BJ (cell line): Measurements from ENCODE around the gene ZC3H6. TPM values are rescaled to one million over a fixed set of nuclear protein-coding genes. Genes with fewer than 3 reads are reported as not detected.

Experiments used
- CTCF ChIA-PET: fragments of 350-600 bp; formaldehyde crosslinking; extraction: SDS; loops from one replicate; lab custom pipeline; 2021; ENCODE audit warnings: antibody characterized with exemption, inconsistent platforms; lab: Yijun Ruan, JAX
- POLR2A ChIA-PET: fragments of 300-600 bp; sonication (Branson Sonifier 250); formaldehyde crosslinking; extraction: SDS; loops from one replicate; lab custom pipeline; 2021; ENCODE audit warnings: antibody characterized with exemption; lab: Charles Lee
- DNase-seq: peaks from one replicate; pipeline ENCODE4 v3.0.0-alpha.2; 2011; ENCODE audit warnings: low read depth
- H3K27me3 ChIP-seq: 2 replicates; pipeline ENCODE4 v1.6.0; 2011; ENCODE audit warnings: low read length; ENCODE audit not compliant: control insufficient read depth, insufficient read depth
- H3K36me3 ChIP-seq: 2 replicates; pipeline ENCODE4 v1.5.1; 2011; ENCODE audit warnings: low read length; ENCODE audit not compliant: control insufficient read depth, insufficient read depth
- H3K4me3 ChIP-seq: 2 replicates; pipeline ENCODE4 v1.5.1; 2011; ENCODE audit warnings: low read depth, mild to moderate bottlenecking, control low read depth, low read length
- CTCF ChIP-seq: IDR thresholded peaks from 2 replicates; pipeline ENCODE4 v1.5.1; 2011; ENCODE audit warnings: low read depth, mild to moderate bottlenecking, control low read depth, inconsistent platforms, low read length, moderate library complexity; ENCODE audit not compliant: insufficient read depth
- polyA plus RNA-seq: library from polyadenylated mRNA; depleted of rRNA; stranded (reverse); fragments of >200 nt; gene quantifications from 2 replicates; pipeline ENCODE4 v1.2.3, GENCODE V29; 2011

Gene ZC3H6
- polyA plus RNA-seq, 1 experiment = 1.2 TPM

GRCh38 chr2:112312821-112313220 is 37.4 kb downstream of the ZC3H6 start:
- ChIA-PET POLR2A (no interaction called here), CTCF (interaction anchor here (1.2 kb wide), 1 partner anchor 53 kb away, joined by 5 read pairs; no protein-coding TSS in a partner anchor)
- no peak for DNase-seq
- no peak overlapping the region for H3K4me3 ChIP-seq
- no peaks in the 10 kb centered on the region for H3K36me3 ChIP-seq
- no peaks in the 10 kb centered on the region for H3K27me3 ChIP-seq
- TF ChIP-seq CTCF = no peak

- H3K27me3 ChIP-seq = no peaks in the 10 kb centered on the region
- TF ChIP-seq CTCF = no peak
- ChIA-PET CTCF (interaction anchor here (0.6 to 1.2 kb wide), 2 partner anchors 10 to 197 kb away, joined by 3 to 5 read pairs; no protein-coding TSS in a partner anchor), POLR2A (no interaction called here)
- no peaks in the 10 kb centered on the region for H3K36me3 ChIP-seq
- no peak overlapping the region for H3K4me3 ChIP-seq
- no peak for DNase-seq
Measured at GRCh38 chr2:112314856-112315255, 39.5 kb downstream of the ZC3H6 start.

- Histone ChIP-seq H3K36me3 (no peaks in the 10 kb centered on the region), H3K4me3 (no peak overlapping the region), H3K27me3 (no peaks in the 10 kb centered on the region)
- no peak for DNase-seq
- TF ChIP-seq CTCF = no peak
- CTCF ChIA-PET = interaction anchor here (1.1 kb wide), 1 partner anchor 14 kb away, joined by 3 read pairs; no protein-coding TSS in a partner anchor
- POLR2A ChIA-PET = no interaction called here
Measured at GRCh38 chr2:112317303-112318158, 42.1 kb downstream of the ZC3H6 start.

- ChIA-PET CTCF (interaction anchor here (1.1 kb wide), 1 partner anchor 13 kb away, joined by 3 read pairs; no protein-coding TSS in a partner anchor), POLR2A (no interaction called here)
- Histone ChIP-seq H3K36me3 (no peaks in the 10 kb centered on the region), H3K4me3 (no peak overlapping the region), H3K27me3 (no peaks in the 10 kb centered on the region)
- no peak for TF ChIP-seq CTCF
- no peak for DNase-seq
Measured at GRCh38 chr2:112318515-112318914, 43.1 kb downstream of the ZC3H6 start.
